Heart left ventricle (tissue), 13 donors: ENCODE results near the gene ANAPC13.

Experiments used
- POLR2A ChIP-seq, 2 donors: fragments of 450-650 bp; IDR thresholded peaks; one replicate each; pipeline ENCODE4 v1.6.1; 2017; ENCODE audit warnings: antibody characterized with exemption in 2 of 2, mild to moderate bottlenecking in 2 of 2, moderate library complexity in 2 of 2
- TF ChIP-seq, protein P1 (sequence below), 12 donors: fragments of 200-600 bp; sonication (generic) in 4 of 12; IDR thresholded peaks; one replicate each; pipeline versions ENCODE4 v1.5.0 to v1.8.0; 2018 to 2022; ENCODE audit warnings: antibody characterized with exemption in 12 of 12, mild to moderate bottlenecking in 5 of 12
- donor health status: ischemic (EF 13 %, LVEDD 7.1; RV severe dilation, severe dysfunction).
- donor health status: DM: no; HTN: yes; CAD: no.
- donor health status: DM: no; HTN: no; CAD: no.
- donor health status: ischemic (EF 25% LVEDD 6.9; RV normal size, moderate dysfunction).
- donor health status: ischemic (EF 25% LVEDD 5.7; RV mildly dilated, moderate dysfunction).
- donor health status: ischemic (EF 35%, LVEDD 5.7; RV mildly dilated, moderate dysfunction).
- donor health status: nonischemic (EF 11% LVEDD 7.7; RV severe dilation, severe dysfunction).
- donor health status: DM: yes; HTN: yes; CAD: no.
- donor health status: PGD.
- donor health status: ischemic (EF 29% LVEDD 5.4; RV normal size, mild dysfunction).
- donor health status: nonischemic (EF 23%, LVEDD 6.1; RV moderate dilation, normal function).

- TF ChIP-seq, protein P1, sequence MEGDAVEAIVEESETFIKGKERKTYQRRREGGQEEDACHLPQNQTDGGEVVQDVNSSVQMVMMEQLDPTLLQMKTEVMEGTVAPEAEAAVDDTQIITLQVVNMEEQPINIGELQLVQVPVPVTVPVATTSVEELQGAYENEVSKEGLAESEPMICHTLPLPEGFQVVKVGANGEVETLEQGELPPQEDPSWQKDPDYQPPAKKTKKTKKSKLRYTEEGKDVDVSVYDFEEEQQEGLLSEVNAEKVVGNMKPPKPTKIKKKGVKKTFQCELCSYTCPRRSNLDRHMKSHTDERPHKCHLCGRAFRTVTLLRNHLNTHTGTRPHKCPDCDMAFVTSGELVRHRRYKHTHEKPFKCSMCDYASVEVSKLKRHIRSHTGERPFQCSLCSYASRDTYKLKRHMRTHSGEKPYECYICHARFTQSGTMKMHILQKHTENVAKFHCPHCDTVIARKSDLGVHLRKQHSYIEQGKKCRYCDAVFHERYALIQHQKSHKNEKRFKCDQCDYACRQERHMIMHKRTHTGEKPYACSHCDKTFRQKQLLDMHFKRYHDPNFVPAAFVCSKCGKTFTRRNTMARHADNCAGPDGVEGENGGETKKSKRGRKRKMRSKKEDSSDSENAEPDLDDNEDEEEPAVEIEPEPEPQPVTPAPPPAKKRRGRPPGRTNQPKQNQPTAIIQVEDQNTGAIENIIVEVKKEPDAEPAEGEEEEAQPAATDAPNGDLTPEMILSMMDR (IDR thresholded peaks at IDR 0.05), result no peak
- TF ChIP-seq POLR2A (IDR thresholded peaks at IDR 0.05), result no peak
These were observed 37.1 kb downstream of the ANAPC13 start for GRCh38 chr3:134448664-134449063.
